Heart left ventricle (tissue), 16 donors: ENCODE measurements around the gene TWF1. TPM values are rescaled to one million over a fixed set of nuclear protein-coding genes. Genes with fewer than 3 reads are reported as not detected.

ENCODE experiments used
- ATAC-seq, 4 donors: fragments of 200-7000 bp; cut with Tn5 transposase; one replicate each; pipeline ENCODE4 v1.9.1; 2020 to 2022; ENCODE audit warnings: moderate library complexity in 4 of 4, mild to moderate bottlenecking in 3 of 4, moderate number of reproducible peaks in 1 of 4
- DNase-seq, 5 donors: peaks; one replicate each; pipeline ENCODE4 v3.0.0-alpha.2; 2020
- H3K27ac ChIP-seq, 12 donors: fragments of 200-600 bp; sonication (generic) in 4 of 12; one replicate each; pipeline versions ENCODE4 v1.5.0 to v1.8.0; 2016 to 2022; ENCODE audit warnings: mild to moderate bottlenecking in 2 of 12
- H3K27me3 ChIP-seq, 9 donors: fragments of 200-600 bp; sonication (generic) in 2 of 9; one replicate each; pipeline versions ENCODE4 v1.5.1 to v1.8.0; 2016 to 2022; ENCODE audit warnings: mild to moderate bottlenecking in 3 of 9
- H3K36me3 ChIP-seq, 9 donors: fragments of 200-600 bp; sonication (generic) in 2 of 9; one replicate each; pipeline versions ENCODE4 v1.5.0 to v1.8.0; 2018 to 2022; ENCODE audit warnings: mild to moderate bottlenecking in 2 of 9
- H3K4me1 ChIP-seq, 12 donors: fragments of 200-600 bp; sonication (generic) in 4 of 12; one replicate each; pipeline versions ENCODE4 v1.5.0 to v1.8.0; 2016 to 2022; ENCODE audit warnings: mild to moderate bottlenecking in 3 of 12
- H3K4me3 ChIP-seq, 12 donors: fragments of 200-600 bp; sonication (generic) in 4 of 12; one replicate each; pipeline versions ENCODE4 v1.5.0 to v1.8.0; 2017 to 2022; ENCODE audit warnings: mild to moderate bottlenecking in 9 of 12, moderate library complexity in 4 of 12
- H3K9me3 ChIP-seq, 12 donors: fragments of 200-600 bp; sonication (generic) in 4 of 12; one replicate each; pipeline versions ENCODE4 v1.5.0 to v1.8.0; 2016 to 2022; ENCODE audit warnings: mild to moderate bottlenecking in 1 of 12
- POLR2A ChIP-seq, 2 donors: fragments of 450-650 bp; IDR thresholded peaks; one replicate each; pipeline ENCODE4 v1.6.1; 2017; ENCODE audit warnings: antibody characterized with exemption in 2 of 2, mild to moderate bottlenecking in 2 of 2, moderate library complexity in 2 of 2
- WGBS, 4 donors: extraction: QIAGEN DNeasy Blood & Tissue Kit in 2 of 4; methylation state at CpG; one replicate each; pipeline versions ENCODE4 v1.1.5 to v1.1.7; 2013 to 2018; 5-methylcytosine and 5-hydroxymethylcytosine counted together
- intact Hi-C, 10 donors: fragments of 100-400 bp; cut with DNase I; formaldehyde crosslinking; loops; one replicate each; pipeline versions ENCODE4 v1.11.1 to v1.14.2; 2022
- polyA plus RNA-seq, 2 donors: library from polyadenylated mRNA; stranded (reverse); fragments of 200-250 nt; gene quantifications; one replicate each; pipeline ENCODE4 v1.2.3, GENCODE V29; 2013
- total RNA-seq, 9 donors: library from RNA; depleted of rRNA in 2 of 9; stranded (reverse); fragments of >200 nt in 2 of 9; fragmentation: NEBNext Ultra II Directional in 3 of 9; extraction: Animal tissue kit (Norgen Biotek cat#: 25700) in 3 of 9; gene quantifications; one replicate each; pipeline versions ENCODE4 v1.1.0 to v1.2.4, GENCODE V29; 2016 to 2023
- TF ChIP-seq, protein P1 (sequence below), 12 donors: fragments of 200-600 bp; sonication (generic) in 4 of 12; IDR thresholded peaks; one replicate each; pipeline versions ENCODE4 v1.5.0 to v1.8.0; 2018 to 2022; ENCODE audit warnings: antibody characterized with exemption in 12 of 12, mild to moderate bottlenecking in 5 of 12
- donor health status: ischemic (EF 13 %, LVEDD 7.1; RV severe dilation, severe dysfunction).
- donor health status: healthy with polysubstance abuse.
- donor health status: DM: no; HTN: yes; CAD: no.
- donor health status: DM: no; HTN: no; CAD: no.
- donor health status: ischemic (EF 25% LVEDD 6.9; RV normal size, moderate dysfunction).
- donor health status: ischemic (EF 25% LVEDD 5.7; RV mildly dilated, moderate dysfunction).
- donor health status: healthy.
- donor health status: DM: yes; HTN: yes; CAD: no.
- donor health status: ischemic (EF 35%, LVEDD 5.7; RV mildly dilated, moderate dysfunction).
- donor health status: nonischemic (EF 11% LVEDD 7.7; RV severe dilation, severe dysfunction).
- donor health status: DM: yes; HTN: yes; CAD: no.
- donor health status: PGD.
- donor health status: ischemic (EF 29% LVEDD 5.4; RV normal size, mild dysfunction).
- donor health status: nonischemic (EF 23%, LVEDD 6.1; RV moderate dilation, normal function).

Gene TWF1
- total and polyA plus RNA-seq, 11 donors = 8.3 to 34.6 (median 10.7) TPM

DNA sequence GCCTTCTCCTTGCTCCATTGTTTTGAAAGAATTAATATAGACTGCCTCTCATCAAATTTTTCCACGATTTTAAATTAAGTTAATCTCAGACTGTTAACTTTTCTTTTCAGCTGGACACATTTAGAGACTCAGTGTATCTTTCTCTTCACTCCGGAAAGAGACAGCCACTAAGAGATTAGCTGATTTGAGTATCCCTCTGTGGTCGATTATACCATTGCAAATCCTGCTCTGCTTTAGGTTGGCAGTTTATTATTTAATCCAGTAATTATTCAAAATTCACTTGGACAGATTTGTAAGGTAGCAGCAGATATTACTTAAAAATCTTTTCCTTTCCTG lies 588 bp upstream of the TWF1 start:
- H3K4me1 ChIP-seq = peaks cover 0 to 38% (median 23%) of the 10 kb centered on the region in 12 donors
- no peak for DNase-seq
- no peaks in the 10 kb centered on the region for H3K9me3 ChIP-seq
- H3K36me3 ChIP-seq = peaks cover 0 to 25% (median 17%) of the 10 kb centered on the region in 9 donors
- ATAC-seq = no peak
- peak overlapping the region; percentile 87 to 98 (median 95) for H3K27ac ChIP-seq
- H3K4me3 ChIP-seq = peak overlapping the region; percentile 63 to 99 (median 88)
- TF ChIP-seq POLR2A (IDR thresholded peaks at IDR 0.05) = no peak
- TF ChIP-seq, protein P1, sequence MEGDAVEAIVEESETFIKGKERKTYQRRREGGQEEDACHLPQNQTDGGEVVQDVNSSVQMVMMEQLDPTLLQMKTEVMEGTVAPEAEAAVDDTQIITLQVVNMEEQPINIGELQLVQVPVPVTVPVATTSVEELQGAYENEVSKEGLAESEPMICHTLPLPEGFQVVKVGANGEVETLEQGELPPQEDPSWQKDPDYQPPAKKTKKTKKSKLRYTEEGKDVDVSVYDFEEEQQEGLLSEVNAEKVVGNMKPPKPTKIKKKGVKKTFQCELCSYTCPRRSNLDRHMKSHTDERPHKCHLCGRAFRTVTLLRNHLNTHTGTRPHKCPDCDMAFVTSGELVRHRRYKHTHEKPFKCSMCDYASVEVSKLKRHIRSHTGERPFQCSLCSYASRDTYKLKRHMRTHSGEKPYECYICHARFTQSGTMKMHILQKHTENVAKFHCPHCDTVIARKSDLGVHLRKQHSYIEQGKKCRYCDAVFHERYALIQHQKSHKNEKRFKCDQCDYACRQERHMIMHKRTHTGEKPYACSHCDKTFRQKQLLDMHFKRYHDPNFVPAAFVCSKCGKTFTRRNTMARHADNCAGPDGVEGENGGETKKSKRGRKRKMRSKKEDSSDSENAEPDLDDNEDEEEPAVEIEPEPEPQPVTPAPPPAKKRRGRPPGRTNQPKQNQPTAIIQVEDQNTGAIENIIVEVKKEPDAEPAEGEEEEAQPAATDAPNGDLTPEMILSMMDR (IDR thresholded peaks at IDR 0.05) = no peak
- WGBS, 4 donors = 3 to 8% (median 6%) methylated on average over 3 of the region's 3 CpGs
- intact Hi-C loops = loop anchor here in 6 of 10 donors (1.0 to 10.0 kb wide), 8 partner anchors 28 to 78 kb away; partner anchors contain the start of genes IRAK4 (in 4 of the 6), PUS7L (in 4 of the 6) and TMEM117 (in 2 of the 6)
- no peaks in the 10 kb centered on the region for H3K27me3 ChIP-seq

DNA sequence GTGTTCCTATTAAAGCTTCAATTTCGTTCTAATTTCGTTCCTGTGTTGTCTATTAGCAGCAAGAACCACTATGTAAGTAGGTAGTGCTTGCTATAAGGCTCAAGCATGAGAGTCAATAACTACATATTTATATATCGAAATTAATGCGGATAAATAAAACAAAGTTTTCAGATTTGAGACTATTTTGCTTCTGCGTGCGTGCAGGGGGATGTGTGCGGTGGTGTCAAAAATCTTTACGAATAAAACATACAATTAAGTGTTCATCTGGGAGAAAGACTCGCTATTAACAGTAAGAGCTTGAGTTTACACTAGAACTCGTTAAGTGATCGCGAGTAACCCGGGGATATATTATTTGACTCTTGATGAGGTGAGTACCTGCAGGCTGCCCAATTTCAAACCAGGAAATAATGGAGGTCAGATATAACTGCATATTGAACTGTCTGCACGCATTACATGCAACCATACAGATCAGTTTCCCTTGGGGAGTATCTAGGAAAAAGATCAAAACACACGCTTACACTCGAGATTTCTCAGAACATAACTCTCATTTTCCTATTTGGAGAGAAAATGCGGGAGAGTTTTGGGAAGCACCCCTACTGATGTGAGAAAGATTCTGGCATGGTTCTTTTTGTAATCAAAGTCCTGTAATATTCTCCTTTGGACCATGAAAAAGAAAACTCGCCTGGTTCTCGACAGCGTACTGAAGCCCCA lies 813 bp downstream of the TWF1 start:
- intact Hi-C loops = loop anchor here in 6 of 10 donors (1.0 to 10.0 kb wide), 4 partner anchors 31 to 79 kb away; partner anchors contain the start of genes IRAK4 (in 3 of the 6), PUS7L (in 3 of the 6) and TMEM117 (in 1 of the 6)
- peak in 1 of 4 donors; percentile 18 for ATAC-seq
- no peaks in the 10 kb centered on the region for H3K9me3 ChIP-seq
- DNase-seq = no peak
- H3K4me3 ChIP-seq = peak overlapping the region; percentile 63 to 99 (median 88)
- H3K36me3 ChIP-seq = peaks cover 0 to 39% (median 31%) of the 10 kb centered on the region in 9 donors
- peak overlapping the region; percentile 87 to 98 (median 95) for H3K27ac ChIP-seq
- no peaks in the 10 kb centered on the region for H3K27me3 ChIP-seq
- TF ChIP-seq, protein P1 (IDR thresholded peaks at IDR 0.05) = no peak
- no peak for TF ChIP-seq POLR2A (IDR thresholded peaks at IDR 0.05)
- 6 to 9% (median 7%) methylated on average over 20 of the region's 20 CpGs for WGBS, 4 donors
- peaks cover 0 to 38% (median 23%) of the 10 kb centered on the region in 12 donors for H3K4me1 ChIP-seq

DNA sequence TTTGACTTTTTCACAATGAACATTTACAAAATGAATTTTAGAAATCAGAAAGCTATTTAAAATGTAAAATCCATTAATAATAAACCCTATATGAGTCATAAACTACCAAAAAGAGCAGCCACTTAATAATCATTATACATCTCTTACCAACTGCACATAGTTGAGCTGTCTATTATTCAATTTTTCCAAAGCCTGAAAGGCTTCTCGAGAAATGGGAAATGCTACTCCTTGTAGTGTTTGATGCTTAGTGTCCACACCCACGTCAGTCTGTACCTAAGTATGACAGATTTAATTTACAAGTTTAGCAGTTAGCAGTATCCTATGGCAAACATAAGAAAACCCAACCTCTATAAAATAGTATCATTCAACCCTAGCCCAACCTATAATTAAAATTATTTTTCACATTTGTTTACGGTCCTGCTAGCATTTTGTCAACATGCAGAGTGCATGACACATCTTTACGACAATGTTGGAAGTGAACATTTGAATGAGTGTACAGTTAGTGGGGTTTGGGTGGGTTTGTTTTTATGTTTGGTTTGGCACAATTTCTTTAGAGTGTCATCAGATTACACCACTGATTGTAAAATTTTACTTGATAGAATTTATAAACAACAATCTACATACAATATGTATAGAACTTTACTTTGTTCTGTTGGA lies 8.4 kb downstream of the TWF1 start:
- TF ChIP-seq, protein P1 (IDR thresholded peaks at IDR 0.05) = no peak
- no peak for TF ChIP-seq POLR2A (IDR thresholded peaks at IDR 0.05)
- Histone ChIP-seq H3K9me3 (no peaks in the 10 kb centered on the region), H3K27me3 (no peaks in the 10 kb centered on the region), H3K4me3 (no peak overlapping the region), H3K27ac (no peak overlapping the region), H3K36me3 (peaks cover 0 to 98% (median 91%) of the 10 kb centered on the region in 9 donors), H3K4me1 (peaks cover 0 to 9% (median under 1%) of the 10 kb centered on the region in 12 donors)
- ATAC-seq (no peak), DNase-seq (no peak)
- WGBS, 4 donors = 91 to 94% (median 93%) methylated on average over 4 of the region's 4 CpGs
- intact Hi-C loops = no loop called here

DNA sequence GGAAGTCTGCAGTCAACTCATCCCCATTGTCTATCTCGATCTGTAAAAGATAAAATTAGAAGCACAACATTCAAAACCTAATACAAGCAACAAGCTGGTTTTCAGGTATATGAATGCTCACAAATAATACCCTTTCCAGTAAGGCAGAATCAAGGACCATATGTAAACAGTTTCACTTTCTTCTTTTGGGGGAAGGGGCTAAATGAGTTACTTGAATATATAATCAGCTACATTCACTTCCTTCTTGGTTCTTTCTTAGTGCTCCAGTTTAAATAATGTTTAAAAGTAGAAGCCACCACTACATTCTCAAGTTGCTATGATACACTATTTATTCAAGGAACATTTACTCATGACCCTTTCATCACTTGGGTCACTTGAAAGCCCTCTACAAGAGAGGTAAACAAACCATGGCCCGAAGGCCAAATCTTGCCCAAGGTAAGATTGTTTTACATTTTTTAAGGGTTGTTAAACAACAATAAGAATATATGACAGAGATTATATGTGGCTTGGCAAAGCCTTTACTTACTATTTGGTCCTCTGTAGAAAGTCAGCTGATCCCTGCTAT lies 10.3 kb downstream of the TWF1 start:
- no peak for TF ChIP-seq POLR2A (IDR thresholded peaks at IDR 0.05)
- TF ChIP-seq, protein P1 (IDR thresholded peaks at IDR 0.05) = no peak
- ATAC-seq (no peak), DNase-seq (no peak)
- intact Hi-C loops = no loop called here
- Histone ChIP-seq H3K27ac (peak overlapping the region in 1 of 12 donors; percentile 3), H3K36me3 (peaks cover 0 to 79% (median 73%) of the 10 kb centered on the region in 9 donors), H3K4me1 (peaks cover 0 to 7% (median 0%) of the 10 kb centered on the region in 12 donors), H3K4me3 (no peak overlapping the region), H3K27me3 (no peaks in the 10 kb centered on the region), H3K9me3 (no peaks in the 10 kb centered on the region)
- 70 to 82% (median 78%) methylated on average over 2 of the region's 2 CpGs for WGBS, 4 donors
